GM10847 (cell line): ENCODE measurements around the gene AUTS2.

Experiments used
- POLR2A ChIP-seq: IDR thresholded peaks from 2 replicates; pipeline ENCODE4 v1.6.1; 2011; ENCODE audit not compliant: insufficient read length; ENCODE audit errors: extremely low read depth

The AUTS2 gene

GRCh38 chr7:69878015-69878414 is 279.7 kb downstream of the AUTS2 start:
- TF ChIP-seq POLR2A: no peak

DNA sequence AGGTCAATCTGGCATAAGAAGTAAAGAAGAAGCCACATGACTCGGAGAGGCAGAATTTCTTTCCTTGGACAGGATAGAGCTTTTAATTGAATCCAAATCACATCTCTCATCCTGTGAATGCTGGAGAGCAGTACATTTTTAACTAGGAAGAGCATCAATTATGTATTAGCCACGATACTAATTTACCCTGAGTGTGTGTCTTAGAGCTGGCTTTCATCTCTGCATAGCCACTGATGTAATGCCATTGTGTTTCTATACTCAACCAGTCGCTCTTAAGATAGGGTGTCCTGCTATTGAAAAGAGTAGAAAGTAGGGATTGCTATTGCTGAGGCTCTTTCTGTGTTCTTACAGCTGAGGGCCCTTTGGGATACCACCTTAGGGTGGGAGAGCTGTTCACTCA is 280.3 kb downstream of the AUTS2 start:
- TF ChIP-seq POLR2A: no peak

- TF ChIP-seq POLR2A: no peak
These were observed 281.7 kb downstream of the AUTS2 start for GRCh38 chr7:69879989-69880388.

- no peak for TF ChIP-seq POLR2A
These were observed 282.6 kb downstream of the AUTS2 start for GRCh38 chr7:69880840-69881239.

DNA sequence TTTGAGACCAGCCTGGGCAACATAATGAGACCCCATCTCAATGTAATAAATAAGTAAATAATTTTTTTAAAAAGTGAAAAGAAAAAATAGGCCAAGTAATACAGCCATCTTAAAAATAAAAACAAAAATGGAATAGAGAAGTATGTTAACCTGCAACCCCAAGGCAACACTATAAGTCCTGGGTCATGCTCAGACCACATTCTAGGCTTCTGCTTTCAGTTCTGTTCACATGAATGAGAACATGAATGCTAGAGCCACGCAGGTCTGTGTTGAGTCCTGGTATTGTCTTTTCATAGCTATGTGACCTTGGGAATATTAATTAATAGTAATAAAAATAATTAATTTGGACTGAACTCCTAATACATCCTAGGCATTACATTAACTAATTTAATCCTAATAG is 284.0 kb downstream of the AUTS2 start:
- TF ChIP-seq POLR2A: no peak

DNA sequence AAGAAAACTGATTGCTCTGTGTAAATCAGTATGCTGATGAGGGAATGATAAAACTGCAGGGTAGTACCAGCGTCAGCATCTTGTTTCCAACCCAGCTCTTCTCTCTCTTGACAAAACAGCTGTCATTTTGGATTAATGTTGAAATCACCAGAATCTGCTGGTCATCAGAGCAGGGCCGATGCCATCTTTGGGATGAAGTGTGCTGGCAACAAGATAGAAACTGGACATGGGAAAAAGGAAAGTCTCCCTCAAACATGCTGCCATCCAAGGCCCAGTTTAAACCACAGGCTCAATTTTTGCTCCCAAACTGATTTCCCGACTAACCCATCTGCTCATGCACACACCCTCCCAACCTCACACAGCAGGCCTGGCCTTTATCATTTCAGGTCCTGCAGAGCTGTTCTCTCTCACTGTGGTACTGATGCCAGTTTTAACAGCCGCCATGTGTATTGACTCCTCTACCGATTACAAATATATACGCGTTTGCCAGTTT is 285.2 kb downstream of the AUTS2 start:
- TF ChIP-seq POLR2A: no peak

- no peak for TF ChIP-seq POLR2A
These were observed 287.2 kb downstream of the AUTS2 start for GRCh38 chr7:69885431-69885830.

- no peak for TF ChIP-seq POLR2A
These were observed 291.2 kb downstream of the AUTS2 start for GRCh38 chr7:69889338-69889975.

DNA sequence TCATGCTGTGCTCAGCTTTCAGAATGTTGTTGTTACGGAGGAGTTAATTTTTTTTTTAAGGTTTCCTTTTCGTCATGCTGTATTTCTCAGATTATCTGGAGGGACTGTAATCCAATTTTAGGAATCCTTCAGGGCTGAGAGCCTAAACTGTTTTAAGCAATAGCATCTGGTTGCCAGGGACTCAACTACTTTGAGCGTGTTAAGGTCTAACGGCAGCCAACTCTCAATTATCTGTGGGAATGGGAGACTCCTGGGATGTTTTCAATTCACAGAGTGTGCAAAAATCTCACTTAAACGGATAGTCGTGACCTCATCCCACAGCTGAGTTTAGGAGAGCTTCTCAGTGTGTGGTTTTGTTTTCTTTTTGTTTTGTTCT is 291.7 kb downstream of the AUTS2 start:
- TF ChIP-seq POLR2A: no peak

DNA sequence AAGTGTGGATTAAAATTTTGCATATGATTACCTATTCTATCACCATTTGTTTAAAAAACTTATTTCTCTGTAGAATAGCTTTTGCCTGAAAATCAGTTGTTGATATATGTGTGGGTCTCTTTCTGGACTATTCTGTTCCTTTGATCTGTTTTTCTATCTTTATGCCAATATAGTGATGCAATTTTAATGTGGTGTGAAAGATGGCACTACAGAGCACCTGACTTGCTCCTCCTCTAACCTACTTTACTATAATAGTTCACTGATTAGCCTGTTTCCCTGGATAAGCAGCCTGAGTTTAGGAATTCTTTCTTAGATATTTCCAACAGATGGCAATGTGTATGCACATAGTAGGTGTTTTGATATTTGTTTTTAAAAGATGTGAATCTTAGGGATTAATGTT is 294.5 kb downstream of the AUTS2 start:
- no peak for TF ChIP-seq POLR2A

GRCh38 chr7:69893906-69894305 is 295.6 kb downstream of the AUTS2 start:
- TF ChIP-seq POLR2A: no peak

GRCh38 chr7:69895446-69895845 is 297.2 kb downstream of the AUTS2 start:
- no peak for TF ChIP-seq POLR2A

DNA sequence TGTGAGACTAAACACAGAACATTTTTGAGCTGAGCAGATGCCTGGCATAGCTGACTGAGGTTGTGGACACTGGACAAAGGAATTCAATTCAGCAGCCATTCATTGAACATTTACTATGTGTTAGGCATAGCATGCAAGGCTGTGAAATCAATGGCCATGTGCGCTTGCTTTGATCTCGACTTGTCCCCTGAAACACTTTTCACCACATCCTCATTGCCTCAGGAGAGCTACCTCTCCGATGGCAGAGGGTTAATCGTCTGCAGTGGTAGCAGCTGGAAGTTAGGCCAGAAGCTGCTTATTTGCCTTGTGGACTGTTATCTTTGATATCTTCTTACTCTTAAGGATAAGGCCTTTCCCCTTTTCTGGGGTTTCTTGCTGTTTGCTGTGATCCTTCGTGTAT is 297.8 kb downstream of the AUTS2 start:
- no peak for TF ChIP-seq POLR2A

GRCh38 chr7:69898189-69898588 is 299.9 kb downstream of the AUTS2 start:
- no peak for TF ChIP-seq POLR2A

GRCh38 chr7:69903410-69903809 is 305.1 kb downstream of the AUTS2 start:
- no peak for TF ChIP-seq POLR2A

GRCh38 chr7:69906283-69906995 is 308.2 kb downstream of the AUTS2 start:
- TF ChIP-seq POLR2A: no peak

GRCh38 chr7:69907720-69908119 is 309.4 kb downstream of the AUTS2 start:
- no peak for TF ChIP-seq POLR2A
